Astrocyte (in vitro differentiated cells and primary cell): ENCODE data around the gene NPHP1. TPM values are rescaled to one million over a fixed set of nuclear protein-coding genes. Genes with fewer than 3 reads are reported as not detected.
"Not testable (repeated sequence)": the region's sequence is repeated elsewhere in the genome, so short reads cannot be mapped to it uniquely, and the experiment has no call there.

Experiments used
- DNase-seq: peaks from one replicate; pipeline ENCODE4 v3.0.0-alpha.2; 2010; ENCODE audit warnings: low read depth
- FAIRE-seq: peaks from 2 replicates; lab custom pipeline; 2011; peaks lifted over from hg19 to GRCh38; lab: Jason Lieb, UNC
- H2AFZ ChIP-seq: 2 replicates; pipeline ENCODE4 v1.6.0; 2012; ENCODE audit warnings: low read depth, low read length, inconsistent platforms
- H3K27ac ChIP-seq: 2 replicates; pipeline ENCODE4 v1.5.1; 2011; ENCODE audit warnings: low read depth, low read length, inconsistent platforms
- H3K27me3 ChIP-seq: 2 replicates; pipeline ENCODE4 v1.6.0; 2011; ENCODE audit warnings: low read length, inconsistent platforms; ENCODE audit not compliant: insufficient read depth
- H3K36me3 ChIP-seq: 2 replicates; pipeline ENCODE4 v1.5.1; 2011; ENCODE audit warnings: low read length, inconsistent platforms; ENCODE audit not compliant: insufficient read depth
- H3K4me1 ChIP-seq: 2 replicates; pipeline ENCODE4 v1.5.1; 2011; ENCODE audit warnings: low read length, inconsistent platforms; ENCODE audit not compliant: insufficient read depth
- H3K4me2 ChIP-seq: 2 replicates; pipeline ENCODE4 v1.6.0; 2012; ENCODE audit warnings: low read length, inconsistent platforms
- H3K4me3 ChIP-seq: 2 replicates; pipeline ENCODE4 v1.5.1; 2011; ENCODE audit warnings: low read depth, mild to moderate bottlenecking, low read length, inconsistent platforms; ENCODE audit not compliant: insufficient read depth
- H3K79me2 ChIP-seq: 2 replicates; pipeline ENCODE4 v1.6.0; 2012; ENCODE audit warnings: mild to moderate bottlenecking, low read length, inconsistent platforms; ENCODE audit not compliant: insufficient read depth
- H3K9ac ChIP-seq: 2 replicates; pipeline ENCODE4 v1.6.0; 2012; ENCODE audit warnings: mild to moderate bottlenecking, low read length, inconsistent platforms
- H3K9me3 ChIP-seq: 2 replicates; pipeline ENCODE4 v1.5.1; 2012; ENCODE audit warnings: low read depth, mild to moderate bottlenecking, low read length, inconsistent platforms; ENCODE audit not compliant: insufficient read depth
- H4K20me1 ChIP-seq: 2 replicates; pipeline ENCODE4 v1.6.0; 2012; ENCODE audit warnings: low read length, inconsistent platforms; ENCODE audit not compliant: insufficient read depth
- H3K27ac Mint-ChIP-seq: one replicate; pipeline ENCODE4 v1.8.0; 2021; ENCODE audit warnings: mild to moderate bottlenecking, mixed read lengths; ENCODE audit not compliant: unreplicated experiment
- H3K27me3 Mint-ChIP-seq: one replicate; pipeline ENCODE4 v1.8.0; 2021; ENCODE audit warnings: low read depth, mixed read lengths; ENCODE audit not compliant: unreplicated experiment
- H3K36me3 Mint-ChIP-seq: one replicate; pipeline ENCODE4 v1.8.0; 2021; ENCODE audit warnings: low read depth, mixed read lengths; ENCODE audit not compliant: unreplicated experiment
- H3K4me1 Mint-ChIP-seq: one replicate; pipeline ENCODE4 v1.8.0; 2021; ENCODE audit warnings: low read depth, mixed read lengths; ENCODE audit not compliant: unreplicated experiment
- H3K4me3 Mint-ChIP-seq: one replicate; pipeline ENCODE4 v1.8.0; 2021; ENCODE audit warnings: mild to moderate bottlenecking, moderate library complexity, mixed read lengths; ENCODE audit not compliant: unreplicated experiment
- H3K9me3 Mint-ChIP-seq: one replicate; pipeline ENCODE4 v1.8.0; 2021; ENCODE audit warnings: mild to moderate bottlenecking, mixed read lengths; ENCODE audit not compliant: unreplicated experiment
- CTCF ChIP-seq: IDR thresholded peaks from 2 replicates; pipeline ENCODE4 v1.5.1; 2011; ENCODE audit warnings: low read depth, mild to moderate bottlenecking, inconsistent platforms, low read length, moderate library complexity; ENCODE audit not compliant: insufficient read depth
- EZH2 ChIP-seq: IDR thresholded peaks from 2 replicates; pipeline ENCODE4 v1.6.1; 2012; ENCODE audit warnings: mild to moderate bottlenecking, low read length, inconsistent platforms; ENCODE audit not compliant: insufficient read depth
- total RNA-seq: library from RNA; stranded (reverse); gene quantifications from 2 replicates; pipeline ENCODE4 v1.2.1, GENCODE V29; 2021

NPHP1 gene
- total RNA-seq, 1 donor from 2014 or later = 3.3 TPM

- Histone ChIP-seq H3K36me3 (no peaks in the 10 kb centered on the region), H3K27ac (no peak overlapping the region), H3K27me3 (no peaks in the 10 kb centered on the region), H3K4me3 (no peak overlapping the region), H3K9ac (no peak overlapping the region), H3K9me3 (no peaks in the 10 kb centered on the region), H3K4me2 (no peak overlapping the region), H4K20me1 (no peaks in the 10 kb centered on the region), H2AFZ (no peak overlapping the region), H3K79me2 (peaks cover 3% of the 10 kb centered on the region), H3K4me1 (peaks cover 11% of the 10 kb centered on the region)
- no peak for DNase-seq
- TF ChIP-seq CTCF = no peak
- TF ChIP-seq EZH2 = no peak
- no peak for FAIRE-seq
- no peak overlapping the region for H3K27ac Mint-ChIP-seq
- peaks cover 2% of the 10 kb centered on the region for H3K27me3 Mint-ChIP-seq
- no peaks in the 10 kb centered on the region for H3K36me3 Mint-ChIP-seq
- H3K4me3 Mint-ChIP-seq = no peak overlapping the region
- no peaks in the 10 kb centered on the region for H3K9me3 Mint-ChIP-seq
- H3K4me1 Mint-ChIP-seq = peaks cover 12% of the 10 kb centered on the region
These were observed 108.7 kb downstream of the NPHP1 start for GRCh38 chr2:110095994-110096633.

- H3K36me3 Mint-ChIP-seq, H2AFZ ChIP-seq, H3K4me1 ChIP-seq, H4K20me1 ChIP-seq, FAIRE-seq, H3K27ac ChIP-seq, H3K4me2 ChIP-seq, H3K27me3 Mint-ChIP-seq, H3K4me1 Mint-ChIP-seq, H3K9me3 ChIP-seq, H3K27me3 ChIP-seq, H3K36me3 ChIP-seq, H3K27ac Mint-ChIP-seq, H3K4me3 Mint-ChIP-seq, DNase-seq, H3K4me3 ChIP-seq, H3K9me3 Mint-ChIP-seq, H3K79me2 ChIP-seq, H3K9ac ChIP-seq: not testable (repeated sequence)
These were observed 109.8 kb downstream of the NPHP1 start for GRCh38 chr2:110094884-110095534.

DNA sequence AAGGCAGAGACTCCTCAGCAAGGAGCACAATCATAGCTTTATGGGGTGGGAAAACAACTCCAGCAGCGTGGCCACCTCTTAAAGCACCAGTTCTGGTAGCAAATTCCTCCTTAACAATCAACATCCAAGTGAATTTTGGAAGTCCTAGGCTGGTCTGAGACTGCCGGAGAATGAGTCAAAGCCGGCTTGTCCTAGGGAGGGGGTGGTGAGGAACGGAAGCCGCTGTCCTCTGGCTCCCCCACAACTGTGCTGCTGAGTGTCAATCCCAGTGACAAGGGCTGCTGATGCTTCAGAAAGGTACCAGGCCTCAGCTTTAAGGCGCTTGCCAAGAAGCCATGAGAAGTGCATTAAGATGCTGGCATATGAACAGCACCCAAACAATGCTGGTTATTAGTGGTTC lies 110.9 kb downstream of the NPHP1 start:
- H3K36me3 Mint-ChIP-seq, H3K4me3 Mint-ChIP-seq: not testable (repeated sequence)

DNA sequence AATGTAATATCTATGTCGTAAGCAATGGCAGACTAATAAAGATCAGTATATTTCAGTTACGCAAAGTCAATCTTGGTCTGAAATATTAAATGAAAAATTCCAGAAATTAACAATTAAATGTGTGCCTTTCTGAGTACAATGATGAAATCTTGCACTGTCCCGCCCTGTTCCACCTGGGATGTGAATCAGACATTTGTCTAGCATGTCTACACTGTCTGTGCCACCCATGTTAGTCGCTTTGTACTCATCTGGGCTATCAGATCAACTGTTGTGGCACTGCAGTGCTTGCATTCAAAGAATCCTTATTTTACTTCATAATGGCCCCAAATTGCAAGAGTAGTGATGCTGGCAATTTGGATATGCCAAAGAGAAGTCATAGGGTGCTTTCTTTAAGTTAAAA lies 114.6 kb downstream of the NPHP1 start:
- H3K36me3 Mint-ChIP-seq, H4K20me1 ChIP-seq, H3K4me3 Mint-ChIP-seq, H3K4me1 ChIP-seq, H3K27ac ChIP-seq, H3K4me1 Mint-ChIP-seq, H3K9ac ChIP-seq, H3K36me3 ChIP-seq, H3K27me3 ChIP-seq, H3K9me3 Mint-ChIP-seq, H3K4me2 ChIP-seq, FAIRE-seq, H2AFZ ChIP-seq, DNase-seq, H3K27ac Mint-ChIP-seq, H3K27me3 Mint-ChIP-seq, H3K9me3 ChIP-seq, H3K4me3 ChIP-seq, H3K79me2 ChIP-seq: not testable (repeated sequence)

More for the DNA sequence above, 110.9 kb downstream of the NPHP1 start:
- not testable (repeated sequence) for FAIRE-seq, H2AFZ ChIP-seq, H3K79me2 ChIP-seq, H3K4me1 Mint-ChIP-seq, H3K27me3 ChIP-seq, H3K4me2 ChIP-seq, H4K20me1 ChIP-seq, H3K9me3 ChIP-seq, H3K4me1 ChIP-seq, H3K9me3 Mint-ChIP-seq, H3K4me3 ChIP-seq, H3K36me3 ChIP-seq, H3K27ac ChIP-seq, DNase-seq, H3K27me3 Mint-ChIP-seq, H3K9ac ChIP-seq, H3K27ac Mint-ChIP-seq

- not testable (repeated sequence) for H3K27ac ChIP-seq, H3K27me3 Mint-ChIP-seq, H3K36me3 ChIP-seq, H3K27ac Mint-ChIP-seq, H2AFZ ChIP-seq, H3K4me1 Mint-ChIP-seq, FAIRE-seq, H3K4me1 ChIP-seq, H3K27me3 ChIP-seq, H3K36me3 Mint-ChIP-seq, H3K9me3 Mint-ChIP-seq, H3K79me2 ChIP-seq, H4K20me1 ChIP-seq, H3K4me3 Mint-ChIP-seq, DNase-seq, H3K4me3 ChIP-seq, H3K4me2 ChIP-seq, H3K9me3 ChIP-seq, H3K9ac ChIP-seq
These were observed 121.1 kb downstream of the NPHP1 start for GRCh38 chr2:110083757-110084156.
